Measurements from ENCODE around the gene PRDX4.
"Not testable (repeated sequence)": the region's sequence is repeated elsewhere in the genome, so short reads cannot be mapped to it uniquely, and the experiment has no call there.

The PRDX4 gene

GRCh38 chrX:23676486-23676885 lies 9.2 kb downstream of the PRDX4 start:
- not testable (repeated sequence) for DNase-seq

- no peak for DNase-seq
Measured at GRCh38 chrX:23692166-23692565, 24.9 kb downstream of the PRDX4 start.

GRCh38 chrX:23694606-23695005 lies 27.3 kb downstream of the PRDX4 start:
- DNase-seq, result peak; percentile 1

- no peak for DNase-seq
Measured at GRCh38 chrX:23699636-23700194, 32.4 kb downstream of the PRDX4 start.

- DNase-seq, result no peak
Measured at GRCh38 chrX:23704673-23705206, 37.4 kb downstream of the PRDX4 start.

GRCh38 chrX:23705235-23705634 lies 37.9 kb downstream of the PRDX4 start:
- DNase-seq, result no peak

GRCh38 chrX:23720117-23720677 lies 52.9 kb downstream of the PRDX4 start:
- no peak for DNase-seq

- DNase-seq, result no peak
Measured at GRCh38 chrX:23726191-23726590, 58.9 kb downstream of the PRDX4 start.

- DNase-seq, result no peak
Measured at GRCh38 chrX:23727206-23727605, 59.9 kb downstream of the PRDX4 start.

- DNase-seq, result no peak
Measured at GRCh38 chrX:23729214-23729613, 61.9 kb downstream of the PRDX4 start.

- DNase-seq, result no peak
Measured at GRCh38 chrX:23731951-23732350, 64.7 kb downstream of the PRDX4 start.

GRCh38 chrX:23732704-23733103 lies 65.4 kb downstream of the PRDX4 start:
- no peak for DNase-seq

Measured in DMS79 treated with DMSO at 0.1 percent for 48 hours (cell line).